HG03103 (cell line): Measurements from ENCODE around the gene RBM15.
A peak's percentile ranks its signal among the peaks of the same experiment; 100 is the strongest.

Experiments
- ATAC-seq: cut with Tn5 transposase; IDR thresholded peaks from one replicate; pipeline ENCODE4 v1.9.1; 2021; ENCODE audit warnings: low read depth; ENCODE audit not compliant: unreplicated experiment

RBM15 gene

GRCh38 chr1:110319332-110320167, 19.6 kb upstream of the RBM15 start:
- no peak for ATAC-seq

- ATAC-seq: no peak
Measured at GRCh38 chr1:110320168-110320518, 19.0 kb upstream of the RBM15 start.

DNA sequence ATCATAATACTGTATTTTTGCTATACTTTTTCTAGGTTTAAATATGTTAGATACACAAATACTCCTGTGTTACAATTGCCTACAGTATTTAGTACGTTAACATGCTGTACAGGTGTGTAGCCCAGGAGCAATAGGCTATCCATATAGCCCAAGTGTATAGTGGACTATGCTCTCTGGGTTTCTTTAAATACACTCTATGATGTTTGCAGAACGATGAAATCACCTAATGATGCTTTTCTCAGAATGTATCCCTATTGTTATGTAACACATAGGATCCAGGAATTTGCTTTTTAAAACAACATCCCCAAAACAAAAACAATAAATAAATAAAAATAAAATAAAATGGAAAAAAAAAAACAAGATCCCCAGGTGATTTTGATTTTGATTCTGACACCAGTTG, 18.1 kb upstream of the RBM15 start:
- ATAC-seq: no peak

DNA sequence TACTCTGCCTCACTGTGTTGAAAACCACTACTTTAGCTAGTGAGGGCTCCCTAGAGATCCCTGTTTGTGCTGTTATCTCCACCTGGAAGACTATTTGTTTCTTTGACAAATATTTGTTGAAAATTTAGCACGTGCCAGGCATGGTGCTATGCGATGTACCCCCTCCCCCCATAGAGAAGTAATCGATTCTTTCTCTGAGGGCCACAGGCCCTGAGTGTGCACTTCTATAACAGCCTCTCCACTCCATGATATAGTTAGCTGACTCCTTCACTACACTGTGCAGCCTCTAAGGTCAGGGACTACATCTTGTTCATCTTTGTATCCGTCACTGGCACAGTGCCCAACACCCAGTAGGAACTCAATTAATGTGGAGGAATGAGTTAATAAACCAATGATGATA, 17.3 kb upstream of the RBM15 start:
- ATAC-seq: no peak

- ATAC-seq: no peak
Measured at GRCh38 chr1:110324667-110325066, 14.5 kb upstream of the RBM15 start.

DNA sequence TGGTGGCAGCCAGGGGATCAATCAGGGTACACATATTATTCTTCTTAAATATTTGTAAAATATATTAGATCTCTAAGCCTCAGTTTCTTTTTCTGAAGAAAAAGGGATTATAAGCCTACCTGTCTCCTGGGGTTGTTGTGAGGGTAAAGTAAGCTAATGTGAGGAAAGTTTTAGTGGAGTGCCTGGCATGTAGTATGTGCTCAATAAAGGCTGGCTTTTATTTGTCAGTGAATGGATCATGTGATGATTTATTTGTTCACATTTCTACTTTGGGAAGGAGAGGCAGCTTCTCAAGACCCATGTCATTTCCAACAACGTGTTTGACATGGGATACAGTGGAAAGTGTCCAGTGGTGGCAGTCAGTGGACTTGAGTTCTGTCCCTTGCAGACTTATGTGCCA, 12.4 kb upstream of the RBM15 start:
- no peak for ATAC-seq

- ATAC-seq: no peak
Measured at GRCh38 chr1:110328274-110328673, 10.9 kb upstream of the RBM15 start.

GRCh38 chr1:110328700-110329099, 10.5 kb upstream of the RBM15 start:
- no peak for ATAC-seq

GRCh38 chr1:110335265-110335664, 3.9 kb upstream of the RBM15 start:
- no peak for ATAC-seq

DNA sequence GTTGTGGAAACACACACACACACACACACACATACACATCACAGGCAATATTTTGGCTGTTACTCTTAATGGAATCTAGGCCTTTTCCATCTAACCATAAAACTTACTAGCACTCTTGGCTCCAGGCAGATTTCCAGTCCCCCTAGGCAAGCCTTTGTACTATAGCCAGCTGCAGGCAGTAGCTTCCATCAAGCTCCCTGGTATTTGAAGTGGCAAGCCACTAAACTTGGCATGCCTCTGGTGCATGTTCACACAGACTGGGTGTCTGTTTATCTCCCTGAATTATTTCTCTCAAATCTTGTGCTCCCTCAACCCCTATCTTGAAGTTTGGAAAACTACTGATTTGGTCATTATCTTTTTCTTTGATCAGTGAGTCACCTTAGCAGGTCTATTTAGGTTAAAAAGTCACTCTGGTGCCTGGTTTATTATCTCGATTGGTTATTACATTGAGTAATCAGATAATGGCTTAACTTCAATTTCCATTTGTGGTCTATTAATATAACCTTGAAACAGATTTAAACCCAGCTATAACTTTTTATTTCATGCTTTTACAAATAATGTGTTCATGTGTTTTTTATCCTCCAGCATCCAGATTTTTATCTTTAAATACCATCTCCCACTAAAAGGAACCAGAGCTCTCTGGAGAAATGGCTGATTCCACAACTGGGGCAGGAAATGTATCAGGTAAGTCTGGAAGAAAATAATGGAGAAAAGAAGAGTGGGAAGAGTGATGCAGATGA, 2.7 kb upstream of the RBM15 start:
- no peak for ATAC-seq

- no peak for ATAC-seq
Measured at GRCh38 chr1:110337704-110338308, 1.4 kb upstream of the RBM15 start.

- ATAC-seq: peak; percentile 58
Measured at GRCh38 chr1:110338309-110338885, 780 bp upstream of the RBM15 start.

DNA sequence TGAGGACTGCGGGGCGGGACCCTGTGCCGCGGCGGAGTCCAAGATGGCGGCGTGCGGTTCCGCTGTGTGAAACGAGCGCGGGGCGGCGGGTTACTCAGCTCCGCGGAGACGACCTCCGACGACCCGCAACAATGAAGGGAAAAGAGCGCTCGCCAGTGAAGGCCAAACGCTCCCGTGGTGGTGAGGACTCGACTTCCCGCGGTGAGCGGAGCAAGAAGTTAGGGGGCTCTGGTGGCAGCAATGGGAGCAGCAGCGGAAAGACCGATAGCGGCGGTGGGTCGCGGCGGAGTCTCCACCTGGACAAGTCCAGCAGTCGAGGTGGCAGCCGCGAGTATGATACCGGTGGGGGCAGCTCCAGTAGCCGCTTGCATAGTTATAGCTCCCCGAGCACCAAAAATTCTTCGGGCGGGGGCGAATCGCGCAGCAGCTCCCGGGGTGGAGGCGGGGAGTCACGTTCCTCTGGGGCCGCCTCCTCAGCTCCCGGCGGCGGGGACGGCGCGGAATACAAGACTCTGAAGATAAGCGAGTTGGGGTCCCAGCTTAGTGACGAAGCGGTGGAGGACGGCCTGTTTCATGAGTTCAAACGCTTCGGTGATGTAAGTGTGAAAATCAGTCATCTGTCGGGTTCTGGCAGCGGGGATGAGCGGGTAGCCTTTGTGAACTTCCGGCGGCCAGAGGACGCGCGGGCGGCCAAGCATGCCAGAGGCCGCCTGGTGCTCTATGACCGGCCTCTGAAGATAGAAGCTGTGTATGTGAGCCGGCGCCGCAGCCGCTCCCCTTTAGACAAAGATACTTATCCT, 430 bp downstream of the RBM15 start:
- ATAC-seq: no peak

GRCh38 chr1:110340207-110340468, 961 bp downstream of the RBM15 start:
- no peak for ATAC-seq

- ATAC-seq: no peak
Measured at GRCh38 chr1:110341146-110341871, 2.1 kb downstream of the RBM15 start.

DNA sequence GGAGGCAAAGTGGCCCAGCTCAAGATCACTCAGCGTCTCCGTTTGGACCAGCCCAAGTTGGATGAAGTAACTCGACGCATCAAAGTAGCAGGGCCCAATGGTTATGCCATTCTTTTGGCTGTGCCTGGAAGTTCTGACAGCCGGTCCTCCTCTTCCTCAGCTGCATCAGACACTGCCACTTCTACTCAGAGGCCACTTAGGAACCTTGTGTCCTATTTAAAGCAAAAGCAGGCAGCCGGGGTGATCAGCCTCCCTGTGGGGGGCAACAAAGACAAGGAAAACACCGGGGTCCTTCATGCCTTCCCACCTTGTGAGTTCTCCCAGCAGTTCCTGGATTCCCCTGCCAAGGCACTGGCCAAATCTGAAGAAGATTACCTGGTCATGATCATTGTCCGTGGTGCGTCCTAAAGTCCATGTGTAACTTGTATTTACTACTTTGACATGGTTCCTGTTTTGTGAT, 2.7 kb downstream of the RBM15 start:
- no peak for ATAC-seq

- ATAC-seq: no peak
Measured at GRCh38 chr1:110343249-110343648, 4.1 kb downstream of the RBM15 start.

- ATAC-seq: no peak
Measured at GRCh38 chr1:110344152-110344551, 5.0 kb downstream of the RBM15 start.

GRCh38 chr1:110345480-110345879, 6.3 kb downstream of the RBM15 start:
- no peak for ATAC-seq

DNA sequence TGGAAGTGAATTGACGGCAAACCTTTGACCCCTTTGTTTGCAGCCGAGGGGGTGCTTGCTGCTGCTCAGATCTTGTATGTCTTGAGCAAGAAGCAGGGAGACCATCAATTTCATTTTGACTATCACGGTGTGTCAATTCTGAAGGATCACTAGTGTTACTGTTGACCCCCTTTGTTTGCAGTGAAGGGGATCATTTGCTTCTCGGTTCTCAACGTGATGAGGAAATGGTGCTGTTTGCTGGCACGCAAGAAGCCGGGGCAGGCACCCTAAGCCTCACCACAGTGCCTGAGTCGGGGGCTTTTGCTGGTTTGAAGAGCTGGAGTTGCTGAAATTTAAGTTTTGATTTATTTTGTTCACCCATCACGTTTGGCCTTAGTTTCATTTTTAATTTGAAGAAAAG, 7.5 kb downstream of the RBM15 start:
- no peak for ATAC-seq
